Brain microvascular endothelial cell (primary cell): Measurements from ENCODE around the gene PRIM1.

Source experiments
- DNase-seq: peaks from one replicate; pipeline ENCODE4 v3.0.0-alpha.2; 2020
- H3K27ac ChIP-seq: fragments of 250-450 bp; sonication (Bioruptor Pico); 2 replicates; pipeline ENCODE4 v1.5.1; 2020; ENCODE audit warnings: mild to moderate bottlenecking, moderate library complexity
- H3K27me3 ChIP-seq: fragments of 250-450 bp; sonication (Bioruptor Pico); replicated peaks from 2 replicates; pipeline ENCODE4 v1.5.1; 2020; ENCODE audit warnings: mild to moderate bottlenecking
- H3K36me3 ChIP-seq: fragments of 250-450 bp; sonication (Bioruptor Pico); replicated peaks from 2 replicates; pipeline ENCODE4 v1.5.1; 2020; ENCODE audit warnings: mild to moderate bottlenecking
- H3K4me3 ChIP-seq: 2 replicates; pipeline ENCODE4 v1.5.1; 2011; ENCODE audit warnings: low read depth, mild to moderate bottlenecking, control low read depth, low read length, moderate library complexity
- in situ Hi-C: cut with HindIII; loops from 2 replicates; pipeline ENCODE4 v1.10.0; 2017; ENCODE audit warnings: low sequenced_read_pairs, low pct_ligation_motif_present
- TF ChIP-seq, protein P1 (sequence below): IDR thresholded peaks from 2 replicates; pipeline ENCODE4 v1.5.1; 2011; ENCODE audit warnings: low read depth, mild to moderate bottlenecking, moderate library complexity, low read length, control low read depth, inconsistent platforms; ENCODE audit errors: missing control alignments

The PRIM1 gene

DNA sequence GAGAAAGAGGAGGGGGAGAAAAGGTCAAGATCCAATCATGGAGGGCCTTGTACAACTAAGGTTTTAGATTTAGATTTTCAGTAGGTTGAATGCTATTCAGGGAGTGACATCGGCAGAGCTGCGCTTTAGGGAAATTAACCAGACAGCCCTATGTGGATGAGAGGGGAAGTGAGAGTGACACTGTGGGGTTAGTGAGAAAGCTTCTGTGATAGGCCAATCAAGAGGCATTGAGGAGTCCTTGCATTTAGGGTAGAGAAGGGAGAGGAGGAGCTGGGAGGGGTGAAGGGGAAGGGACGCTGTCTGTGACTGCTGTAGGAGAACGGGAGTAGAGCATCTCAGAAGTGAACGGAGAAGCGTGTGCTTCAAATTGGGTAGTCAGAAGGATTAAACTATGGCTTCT is 14.4 kb upstream of the PRIM1 start:
- TF ChIP-seq, protein P1, sequence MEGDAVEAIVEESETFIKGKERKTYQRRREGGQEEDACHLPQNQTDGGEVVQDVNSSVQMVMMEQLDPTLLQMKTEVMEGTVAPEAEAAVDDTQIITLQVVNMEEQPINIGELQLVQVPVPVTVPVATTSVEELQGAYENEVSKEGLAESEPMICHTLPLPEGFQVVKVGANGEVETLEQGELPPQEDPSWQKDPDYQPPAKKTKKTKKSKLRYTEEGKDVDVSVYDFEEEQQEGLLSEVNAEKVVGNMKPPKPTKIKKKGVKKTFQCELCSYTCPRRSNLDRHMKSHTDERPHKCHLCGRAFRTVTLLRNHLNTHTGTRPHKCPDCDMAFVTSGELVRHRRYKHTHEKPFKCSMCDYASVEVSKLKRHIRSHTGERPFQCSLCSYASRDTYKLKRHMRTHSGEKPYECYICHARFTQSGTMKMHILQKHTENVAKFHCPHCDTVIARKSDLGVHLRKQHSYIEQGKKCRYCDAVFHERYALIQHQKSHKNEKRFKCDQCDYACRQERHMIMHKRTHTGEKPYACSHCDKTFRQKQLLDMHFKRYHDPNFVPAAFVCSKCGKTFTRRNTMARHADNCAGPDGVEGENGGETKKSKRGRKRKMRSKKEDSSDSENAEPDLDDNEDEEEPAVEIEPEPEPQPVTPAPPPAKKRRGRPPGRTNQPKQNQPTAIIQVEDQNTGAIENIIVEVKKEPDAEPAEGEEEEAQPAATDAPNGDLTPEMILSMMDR: no peak
- in situ Hi-C loops: loop anchor here (25.0 kb wide), 1 partner anchor 221 kb away; a partner anchor contains a TSS
- DNase-seq: no peak
- Histone ChIP-seq H3K27me3 (no peaks in the 10 kb centered on the region), H3K36me3 (no peaks in the 10 kb centered on the region), H3K27ac (no peak overlapping the region), H3K4me3 (no peak overlapping the region)

DNA sequence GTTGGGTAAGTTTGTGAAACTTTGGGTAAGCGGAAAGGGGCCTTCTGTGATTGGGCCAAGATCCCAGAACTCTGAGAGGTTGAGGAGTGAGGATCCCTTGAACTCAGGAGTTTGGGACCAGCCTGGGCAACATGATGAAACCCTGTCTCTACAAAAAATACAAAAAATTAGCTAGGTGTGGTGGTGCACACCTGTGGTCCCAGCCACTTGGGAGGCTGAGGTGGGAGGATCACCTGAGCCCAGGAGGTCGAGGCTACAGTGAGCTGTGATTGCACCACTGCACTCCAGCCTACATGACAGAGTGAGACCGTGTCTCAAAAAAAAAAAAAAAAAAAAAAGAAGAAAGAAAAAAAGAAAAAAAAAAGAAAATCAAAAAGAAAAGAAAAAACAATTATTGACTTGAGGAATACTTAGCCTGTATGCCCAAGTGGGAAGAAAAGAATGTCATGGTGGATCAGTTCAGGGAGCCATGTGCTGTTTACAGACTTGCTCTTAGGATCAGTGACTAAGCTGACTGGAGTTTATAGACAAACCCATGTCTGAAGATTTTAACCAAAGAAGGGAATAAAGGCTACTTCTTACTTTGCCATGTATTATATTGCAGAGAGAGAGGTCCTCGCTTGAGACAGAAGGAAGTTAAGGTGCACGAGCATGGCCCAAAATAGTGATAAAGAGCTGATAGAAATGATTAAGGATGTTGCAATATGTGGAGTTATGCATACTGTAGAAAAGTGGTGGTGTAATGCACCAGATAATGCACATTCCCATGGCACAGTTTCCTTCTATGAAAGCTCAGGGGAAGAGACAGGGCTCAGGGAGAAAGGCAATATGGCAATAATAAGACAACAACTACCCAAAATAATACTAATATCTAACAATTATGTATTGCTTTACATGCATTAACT is 11.9 kb upstream of the PRIM1 start:
- in situ Hi-C loops: loop anchor here (25.0 kb wide), 1 partner anchor 223 kb away; a partner anchor contains a TSS
- Histone ChIP-seq H3K4me3 (no peak overlapping the region), H3K27me3 (no peaks in the 10 kb centered on the region), H3K27ac (no peak overlapping the region), H3K36me3 (no peaks in the 10 kb centered on the region)
- no peak for DNase-seq
- TF ChIP-seq, protein P1: no peak

DNA sequence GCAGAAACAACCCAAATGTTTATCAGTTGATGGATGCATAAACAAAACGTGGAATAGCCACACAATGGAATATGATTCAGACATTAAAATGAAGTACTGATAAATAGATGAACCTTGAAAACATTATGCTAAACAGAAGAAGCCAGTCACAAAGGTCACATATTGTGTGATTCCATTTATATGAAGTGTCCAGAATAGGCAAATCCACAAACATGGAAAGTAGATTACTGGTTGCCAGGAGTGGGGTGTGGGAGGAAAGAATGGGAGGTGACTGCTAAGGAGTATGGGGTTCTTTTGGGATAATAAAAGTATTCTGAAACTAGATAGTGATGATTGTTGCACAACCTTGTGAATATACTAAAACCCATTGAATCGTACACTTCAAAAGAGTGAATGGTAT is 9.7 kb upstream of the PRIM1 start:
- no peak overlapping the region for H3K27ac ChIP-seq
- in situ Hi-C loops: loop anchor here (25.0 kb wide), 1 partner anchor 225 kb away; a partner anchor contains a TSS
- no peaks in the 10 kb centered on the region for H3K27me3 ChIP-seq
- no peak for DNase-seq
- no peak overlapping the region for H3K4me3 ChIP-seq
- TF ChIP-seq, protein P1: no peak
- H3K36me3 ChIP-seq: no peaks in the 10 kb centered on the region

DNA sequence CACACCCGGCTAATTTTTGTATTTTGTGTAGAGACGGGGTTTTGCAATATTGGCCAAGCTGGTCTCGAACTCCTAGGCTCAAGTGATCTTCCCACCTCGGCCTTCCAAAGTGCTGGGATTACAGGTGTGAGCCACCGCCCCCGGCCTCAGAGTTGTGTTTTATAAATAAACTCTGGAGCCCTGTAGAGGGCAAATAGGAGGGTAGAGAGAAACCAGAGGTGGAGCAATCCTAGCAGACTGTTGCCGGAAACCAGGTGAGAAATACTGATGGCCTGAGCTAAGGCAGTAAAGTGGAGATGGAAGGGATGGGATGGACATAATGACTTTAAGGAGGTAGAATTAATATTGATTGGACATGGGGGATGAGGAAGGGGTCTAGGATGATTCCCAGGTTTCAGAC is 8.3 kb upstream of the PRIM1 start:
- Histone ChIP-seq H3K36me3 (no peaks in the 10 kb centered on the region), H3K4me3 (no peak overlapping the region), H3K27me3 (no peaks in the 10 kb centered on the region), H3K27ac (no peak overlapping the region)
- TF ChIP-seq, protein P1: no peak
- in situ Hi-C loops: loop anchor here (25.0 kb wide), 1 partner anchor 227 kb away; a partner anchor contains a TSS
- no peak for DNase-seq

DNA sequence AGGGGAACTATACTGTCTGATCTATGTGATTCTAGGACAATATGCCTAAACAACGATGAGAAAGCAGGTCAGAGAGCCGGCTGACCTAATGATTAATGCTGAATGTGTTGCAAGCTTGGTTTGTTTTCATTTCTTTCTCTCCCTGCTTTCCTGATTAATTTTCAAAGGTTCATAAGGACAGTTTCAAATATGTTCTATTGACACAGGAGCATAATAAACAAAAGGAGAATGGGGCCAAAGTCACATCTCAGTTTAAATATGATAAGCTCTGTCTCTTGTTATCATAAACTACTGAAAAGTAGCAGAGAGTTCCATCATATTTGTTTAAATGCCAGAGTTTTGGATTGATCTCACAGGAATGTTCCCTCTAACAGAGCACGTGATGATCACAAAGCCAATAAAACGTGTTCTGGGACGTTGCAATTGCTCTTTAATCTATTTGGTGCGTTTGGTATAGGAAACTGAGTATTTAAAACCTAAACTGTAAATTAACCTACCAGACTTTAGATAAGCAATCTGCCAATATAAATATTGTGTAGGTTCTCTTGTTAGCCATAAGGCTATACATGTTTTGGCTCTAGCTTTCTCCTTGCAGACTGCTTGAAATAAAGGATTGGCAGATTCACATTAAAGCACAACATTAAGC is 7.3 kb upstream of the PRIM1 start:
- H3K36me3 ChIP-seq: no peaks in the 10 kb centered on the region
- no peak overlapping the region for H3K27ac ChIP-seq
- H3K27me3 ChIP-seq: no peaks in the 10 kb centered on the region
- DNase-seq: no peak
- H3K4me3 ChIP-seq: no peak overlapping the region
- TF ChIP-seq, protein P1: no peak
- in situ Hi-C loops: loop anchor here (25.0 kb wide), 1 partner anchor 228 kb away; a partner anchor contains a TSS
